K562 (cell line): ENCODE results near the gene ANO8. TPM values are rescaled to one million over a fixed set of nuclear protein-coding genes. Genes with fewer than 3 reads are reported as not detected.

Experiments
- HIVEP1 ChIP-seq: fragments of 250-450 bp; sonication (Bioruptor Pico); IDR thresholded peaks from 2 replicates; pipeline ENCODE4 v1.4.0; 2020; ENCODE audit warnings: mild to moderate bottlenecking
- MEIS2 ChIP-seq: fragments of 450-650 bp; IDR thresholded peaks from 2 replicates; pipeline ENCODE4 v1.6.1; 2014; ENCODE audit warnings: mild to moderate bottlenecking; ENCODE audit not compliant: partially characterized antibody
- MLLT1 ChIP-seq, 2 experiments: fragments of 450-650 bp; IDR thresholded peaks; 2 replicates each; pipeline ENCODE4 v1.6.1; 2016
- MLX ChIP-seq, 2 experiments: fragments of 450-650 bp in 1 of 2; sonication (generic) in 1 of 2; formaldehyde crosslinking; conservative IDR thresholded peaks; 2 replicates each; pipeline versions ENCODE4 v1.4.0 to v1.8.1; 2020 to 2022; ENCODE audit warnings: mild to moderate bottlenecking in 1 of 2, missing genetic modification reagents in 1 of 2
- NFE2 ChIP-seq: IDR thresholded peaks from 2 replicates; pipeline ENCODE4 v1.6.1; 2014; ENCODE audit warnings: antibody characterized with exemption, low read depth
- PTTG1 ChIP-seq: fragments of 450-650 bp; IDR thresholded peaks from 2 replicates; pipeline ENCODE4 v1.6.1; 2016; ENCODE audit warnings: low read depth, mild to moderate bottlenecking, missing genetic modification characterization, missing compliant biosample characterization
- SP1 ChIP-seq: sonication (generic); formaldehyde crosslinking; IDR thresholded peaks from 2 replicates; pipeline ENCODE4 v1.8.1; 2022; ENCODE audit warnings: mild to moderate bottlenecking, missing genetic modification reagents
- SREBF1 ChIP-seq: fragments of 150-350 bp; IDR thresholded peaks from 2 replicates; pipeline ENCODE4 v1.6.1; 2014; ENCODE audit warnings: antibody characterized with exemption, low read depth, low read length, borderline replicate concordance
- SREBF2 ChIP-seq: sonication (generic); formaldehyde crosslinking; IDR thresholded peaks from 2 replicates; pipeline ENCODE4 v1.4.0; 2020; ENCODE audit warnings: mild to moderate bottlenecking, missing genetic modification reagents
- XRCC3 ChIP-seq: fragments of 450-650 bp; IDR thresholded peaks from 2 replicates; pipeline ENCODE4 v1.6.1; 2017; ENCODE audit warnings: mild to moderate bottlenecking, moderate library complexity
- ZBTB1 ChIP-seq: sonication (generic); formaldehyde crosslinking; IDR thresholded peaks from 2 replicates; pipeline ENCODE4 v1.8.1; 2023; ENCODE audit warnings: missing genetic modification reagents, low read depth, mild to moderate bottlenecking, borderline replicate concordance
- ZFX ChIP-seq: sonication (generic); formaldehyde crosslinking; IDR thresholded peaks from 2 replicates; pipeline ENCODE4 v1.8.0; 2022; ENCODE audit warnings: mild to moderate bottlenecking, missing genetic modification reagents, moderate library complexity
- ZNF165 ChIP-seq: fragments of 250-450 bp; sonication (Bioruptor Pico); IDR thresholded peaks from 2 replicates; pipeline ENCODE4 v1.4.0; 2020; ENCODE audit warnings: borderline replicate concordance
- ZNF444 ChIP-seq: fragments of 250-450 bp; sonication (Bioruptor Pico); IDR thresholded peaks from 2 replicates; pipeline ENCODE4 v1.4.0; 2020; ENCODE audit warnings: mild to moderate bottlenecking, moderate library complexity
- ZNF57 ChIP-seq: fragments of 450-650 bp; formaldehyde crosslinking; IDR thresholded peaks from 2 replicates; pipeline ENCODE4 v1.4.0; 2020; ENCODE audit warnings: mild to moderate bottlenecking, moderate library complexity
- ZNF707 ChIP-seq: fragments of 250-450 bp; sonication (Bioruptor Pico); conservative IDR thresholded peaks from 2 replicates; pipeline ENCODE4 v1.8.0; 2022; ENCODE audit warnings: inconsistent platforms, mild to moderate bottlenecking, moderate library complexity
- ZNF778 ChIP-seq: fragments of 450-650 bp; formaldehyde crosslinking; IDR thresholded peaks from 2 replicates; pipeline ENCODE4 v1.4.0; 2020; ENCODE audit warnings: mild to moderate bottlenecking, moderate library complexity
- polyA plus RNA-seq, 8 experiments: library from polyadenylated mRNA; depleted of rRNA in 4 of 8; stranded (reverse) in 5 of 8; unstranded in 3 of 8; fragments of >200 nt; fragmentation: Nextera tagmentation in 2 of 8; fragmentation: Illumina TruSeq in 1 of 8; extraction: Ambion mirVana in 2 of 8; extraction: Trizol in 1 of 8; gene quantifications; 2 replicates each; pipeline versions ENCODE4 v1.2.1 to v1.2.3, GENCODE V29; 2011 to 2014; ENCODE audit warnings: inconsistent platforms in 1 of 8, missing spikeins in 1 of 8
- total RNA-seq, 7 experiments: library from RNA; depleted of rRNA in 6 of 7; stranded (reverse); fragments of >200 nt in 6 of 7; fragmentation: Illumina TruSeq in 2 of 7; extraction: Trizol in 2 of 7; gene quantifications; 2 replicates each; pipeline versions ENCODE4 v1.2.1 to v1.2.3, GENCODE V29; 2011 to 2021; ENCODE audit warnings: low replicate concordance in 1 of 7
- TF ChIP-seq, protein P1 (sequence below): sonication (generic); formaldehyde crosslinking; IDR thresholded peaks from 2 replicates; pipeline ENCODE4 v1.8.0; 2022; ENCODE audit warnings: mild to moderate bottlenecking, missing genetic modification reagents
- TF ChIP-seq, protein P2 (sequence below): IDR thresholded peaks from 3 replicates; pipeline ENCODE4 v1.6.1; 2011; ENCODE audit warnings: borderline replicate concordance, mild to moderate bottlenecking, moderate library complexity; ENCODE audit not compliant: insufficient read length; ENCODE audit errors: extremely low read depth

ANO8 gene
- total and polyA plus RNA-seq, 9 of the 15 experiments (the other 6 are each of a cell fraction or from before 2014, with no cell fraction given) = 0.07 to 7.6 (median 2.3) TPM; not detected in 1

DNA sequence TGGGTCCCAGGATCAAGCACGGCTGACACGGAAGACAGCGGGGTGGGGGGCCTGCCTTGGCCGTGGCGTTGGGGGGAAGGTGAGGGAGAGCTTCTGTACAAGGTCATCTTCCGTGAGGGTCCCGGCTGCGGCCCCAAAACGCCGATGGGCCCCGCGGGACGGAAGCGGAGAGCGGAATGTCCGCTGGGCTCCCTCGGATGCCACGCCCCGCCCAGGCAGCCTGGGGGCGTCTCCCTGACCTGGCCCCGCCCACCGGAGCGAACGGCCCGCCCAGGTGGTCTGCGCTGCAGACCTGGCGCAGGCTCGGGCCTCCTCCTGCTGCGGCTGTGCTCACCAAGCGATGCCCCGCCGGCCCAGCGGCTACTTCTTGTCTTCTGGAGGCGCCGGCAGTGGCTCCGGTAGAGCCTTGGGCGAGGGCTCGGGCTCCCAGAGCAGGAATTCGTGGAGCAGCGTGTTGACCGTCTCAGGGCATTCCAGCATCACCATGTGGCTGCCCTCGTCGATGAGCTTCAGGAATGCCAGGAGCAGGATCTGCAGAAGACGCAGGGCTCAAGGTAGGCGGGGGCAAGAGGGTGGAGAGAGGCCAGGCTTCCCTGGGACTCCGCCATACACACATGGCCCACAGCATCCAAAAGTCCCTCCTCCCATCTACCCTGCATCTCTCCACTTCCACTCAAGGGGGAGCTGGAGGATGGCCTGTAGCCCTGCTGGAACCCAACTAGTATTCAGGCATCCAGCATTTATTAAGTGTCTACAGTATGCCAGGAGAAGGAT, 42.2 kb downstream of the ANO8 start (continued):
- TF ChIP-seq ZBTB1 (CRISPR knock-in tag) (no peak), SP1 (CRISPR knock-in tag) (peak; percentile 89), MLLT1 (IDR thresholded peaks at IDR 0.05) (no peak), SREBF2 (no peak), NFE2 (no peak), XRCC3 (no peak), ZNF165 (CRISPR knock-in tag) (no peak), ZNF57 (CRISPR knock-in tag) (no peak), MLX (CRISPR knock-in tag; conservative IDR thresholded peaks at IDR 0.05) (no peak), PTTG1 (tag) (no peak), ZNF444 (no peak), ZNF778 (CRISPR knock-in tag) (no peak), ZNF707 (CRISPR knock-in tag) (no peak), ZFX (CRISPR knock-in tag) (peak; percentile 71), SREBF1 (no peak), MEIS2 (no peak), HIVEP1 (CRISPR knock-in tag) (no peak)
- TF ChIP-seq, protein P1, sequence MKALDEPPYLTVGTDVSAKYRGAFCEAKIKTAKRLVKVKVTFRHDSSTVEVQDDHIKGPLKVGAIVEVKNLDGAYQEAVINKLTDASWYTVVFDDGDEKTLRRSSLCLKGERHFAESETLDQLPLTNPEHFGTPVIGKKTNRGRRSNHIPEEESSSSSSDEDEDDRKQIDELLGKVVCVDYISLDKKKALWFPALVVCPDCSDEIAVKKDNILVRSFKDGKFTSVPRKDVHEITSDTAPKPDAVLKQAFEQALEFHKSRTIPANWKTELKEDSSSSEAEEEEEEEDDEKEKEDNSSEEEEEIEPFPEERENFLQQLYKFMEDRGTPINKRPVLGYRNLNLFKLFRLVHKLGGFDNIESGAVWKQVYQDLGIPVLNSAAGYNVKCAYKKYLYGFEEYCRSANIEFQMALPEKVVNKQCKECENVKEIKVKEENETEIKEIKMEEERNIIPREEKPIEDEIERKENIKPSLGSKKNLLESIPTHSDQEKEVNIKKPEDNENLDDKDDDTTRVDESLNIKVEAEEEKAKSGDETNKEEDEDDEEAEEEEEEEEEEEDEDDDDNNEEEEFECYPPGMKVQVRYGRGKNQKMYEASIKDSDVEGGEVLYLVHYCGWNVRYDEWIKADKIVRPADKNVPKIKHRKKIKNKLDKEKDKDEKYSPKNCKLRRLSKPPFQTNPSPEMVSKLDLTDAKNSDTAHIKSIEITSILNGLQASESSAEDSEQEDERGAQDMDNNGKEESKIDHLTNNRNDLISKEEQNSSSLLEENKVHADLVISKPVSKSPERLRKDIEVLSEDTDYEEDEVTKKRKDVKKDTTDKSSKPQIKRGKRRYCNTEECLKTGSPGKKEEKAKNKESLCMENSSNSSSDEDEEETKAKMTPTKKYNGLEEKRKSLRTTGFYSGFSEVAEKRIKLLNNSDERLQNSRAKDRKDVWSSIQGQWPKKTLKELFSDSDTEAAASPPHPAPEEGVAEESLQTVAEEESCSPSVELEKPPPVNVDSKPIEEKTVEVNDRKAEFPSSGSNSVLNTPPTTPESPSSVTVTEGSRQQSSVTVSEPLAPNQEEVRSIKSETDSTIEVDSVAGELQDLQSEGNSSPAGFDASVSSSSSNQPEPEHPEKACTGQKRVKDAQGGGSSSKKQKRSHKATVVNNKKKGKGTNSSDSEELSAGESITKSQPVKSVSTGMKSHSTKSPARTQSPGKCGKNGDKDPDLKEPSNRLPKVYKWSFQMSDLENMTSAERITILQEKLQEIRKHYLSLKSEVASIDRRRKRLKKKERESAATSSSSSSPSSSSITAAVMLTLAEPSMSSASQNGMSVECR (CRISPR knock-in tag) = peak; percentile 32; the same call in 1 of the 2 replicates
- TF ChIP-seq, protein P2, sequence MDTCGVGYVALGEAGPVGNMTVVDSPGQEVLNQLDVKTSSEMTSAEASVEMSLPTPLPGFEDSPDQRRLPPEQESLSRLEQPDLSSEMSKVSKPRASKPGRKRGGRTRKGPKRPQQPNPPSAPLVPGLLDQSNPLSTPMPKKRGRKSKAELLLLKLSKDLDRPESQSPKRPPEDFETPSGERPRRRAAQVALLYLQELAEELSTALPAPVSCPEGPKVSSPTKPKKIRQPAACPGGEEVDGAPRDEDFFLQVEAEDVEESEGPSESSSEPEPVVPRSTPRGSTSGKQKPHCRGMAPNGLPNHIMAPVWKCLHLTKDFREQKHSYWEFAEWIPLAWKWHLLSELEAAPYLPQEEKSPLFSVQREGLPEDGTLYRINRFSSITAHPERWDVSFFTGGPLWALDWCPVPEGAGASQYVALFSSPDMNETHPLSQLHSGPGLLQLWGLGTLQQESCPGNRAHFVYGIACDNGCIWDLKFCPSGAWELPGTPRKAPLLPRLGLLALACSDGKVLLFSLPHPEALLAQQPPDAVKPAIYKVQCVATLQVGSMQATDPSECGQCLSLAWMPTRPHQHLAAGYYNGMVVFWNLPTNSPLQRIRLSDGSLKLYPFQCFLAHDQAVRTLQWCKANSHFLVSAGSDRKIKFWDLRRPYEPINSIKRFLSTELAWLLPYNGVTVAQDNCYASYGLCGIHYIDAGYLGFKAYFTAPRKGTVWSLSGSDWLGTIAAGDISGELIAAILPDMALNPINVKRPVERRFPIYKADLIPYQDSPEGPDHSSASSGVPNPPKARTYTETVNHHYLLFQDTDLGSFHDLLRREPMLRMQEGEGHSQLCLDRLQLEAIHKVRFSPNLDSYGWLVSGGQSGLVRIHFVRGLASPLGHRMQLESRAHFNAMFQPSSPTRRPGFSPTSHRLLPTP = no peak
